AG04449 (cell line): ENCODE data around the gene FABP3.
"Not testable (repeated sequence)": the region's sequence is repeated elsewhere in the genome, so short reads cannot be mapped to it uniquely, and the experiment has no call there.

Experiments
- CTCF ChIA-PET: fragments of 350-600 bp; formaldehyde crosslinking; extraction: SDS; loops from one replicate; lab custom pipeline; 2021; ENCODE audit warnings: antibody characterized with exemption; lab: Yijun Ruan, JAX
- POLR2A ChIA-PET: fragments of 400-600, 350-600 bp; formaldehyde crosslinking; extraction: SDS; loops from one replicate; lab custom pipeline; 2020; ENCODE audit warnings: antibody characterized with exemption, inconsistent platforms; lab: Yijun Ruan, JAX
- DNase-seq: peaks from one replicate; pipeline ENCODE4 v3.0.0-alpha.2; 2010; ENCODE audit warnings: low read depth, low spot score
- H3K4me3 ChIP-seq: 2 replicates; pipeline ENCODE4 v1.5.1; 2011; ENCODE audit warnings: low read depth, mild to moderate bottlenecking, control low read depth, low read length
- CTCF ChIP-seq: IDR thresholded peaks from one replicate; pipeline ENCODE4 v1.5.1; 2011; ENCODE audit warnings: mild to moderate bottlenecking, moderate library complexity, low read length, control low read depth, inconsistent platforms; ENCODE audit not compliant: insufficient read depth; ENCODE audit errors: missing control alignments

Gene FABP3

GRCh38 chr1:31389616-31390015, 16.7 kb upstream of the FABP3 start:
- no peak overlapping the region for H3K4me3 ChIP-seq
- DNase-seq, result no peak
- ChIA-PET POLR2A (no interaction called here), CTCF (interaction anchor here (1.2 to 15.1 kb wide), 4 partner anchors 14 to 160 kb away, joined by 3 to 640 read pairs (median 12); partner anchors contain the start of gene SERINC2)
- TF ChIP-seq CTCF, result no peak

- TF ChIP-seq CTCF, result no peak
- no peak overlapping the region for H3K4me3 ChIP-seq
- CTCF ChIA-PET, result no interaction called here
- POLR2A ChIA-PET, result no interaction called here
- DNase-seq, result no peak
Observed at GRCh38 chr1:31387612-31388011, 14.7 kb upstream of the FABP3 start.

GRCh38 chr1:31386576-31387243, 13.8 kb upstream of the FABP3 start:
- POLR2A ChIA-PET, DNase-seq, H3K4me3 ChIP-seq: not testable (repeated sequence)
- CTCF ChIA-PET, result interaction anchor here (1.2 to 4.4 kb wide), 3 partner anchors 9 to 162 kb away, joined by 3 to 70 read pairs (median 25); no protein-coding TSS in a partner anchor

GRCh38 chr1:31383967-31384366, 11.1 kb upstream of the FABP3 start:
- DNase-seq, result no peak
- POLR2A ChIA-PET, result no interaction called here
- no peak for TF ChIP-seq CTCF
- no peak overlapping the region for H3K4me3 ChIP-seq
- CTCF ChIA-PET, result interaction anchor here (0.9 to 4.4 kb wide), 4 partner anchors 10 to 165 kb away, joined by 4 to 70 read pairs (median 16); no protein-coding TSS in a partner anchor

GRCh38 chr1:31382379-31382989, 9.6 kb upstream of the FABP3 start:
- POLR2A ChIA-PET, result no interaction called here
- DNase-seq, result no peak
- TF ChIP-seq CTCF, result no peak
- CTCF ChIA-PET, result interaction anchor here (1.7 to 4.4 kb wide), 3 partner anchors 13 to 167 kb away, joined by 6 to 70 read pairs (median 25); no protein-coding TSS in a partner anchor
- no peak overlapping the region for H3K4me3 ChIP-seq

- POLR2A ChIA-PET, result no interaction called here
- no peak for TF ChIP-seq CTCF
- DNase-seq, result no peak
- no peak overlapping the region for H3K4me3 ChIP-seq
- CTCF ChIA-PET, result interaction anchor here (11.7 kb wide), 1 partner anchor 13 kb away, joined by 84 read pairs; no protein-coding TSS in a partner anchor
Observed at GRCh38 chr1:31381394-31382294, 8.8 kb upstream of the FABP3 start.
